Stimulated activated naive CD4-positive, alpha-beta T cell treated with Interleukin-2 at 50 U/mL for 16 hours (primary cell): ENCODE data around the gene CEP295NL.
"Not testable (repeated sequence)": the region's sequence is repeated elsewhere in the genome, so short reads cannot be mapped to it uniquely, and the experiment has no call there.

Experiments used
- DNase-seq: peaks from one replicate; lab custom pipeline; 2025; lab: John Stamatoyannopoulos, UW

CEP295NL gene

GRCh38 chr17:78905116-78905515, 2.1 kb upstream of the CEP295NL start:
- DNase-seq: no peak

- DNase-seq: no peak
Observed at GRCh38 chr17:78904371-78904770, 1.4 kb upstream of the CEP295NL start.

- DNase-seq: not testable (repeated sequence)
Observed at GRCh38 chr17:78902231-78902630, 770 bp downstream of the CEP295NL start.

GRCh38 chr17:78901806-78902205, 1.2 kb downstream of the CEP295NL start:
- no peak for DNase-seq

GRCh38 chr17:78900816-78901215, 2.2 kb downstream of the CEP295NL start:
- no peak for DNase-seq

GRCh38 chr17:78899361-78900260, 3.4 kb downstream of the CEP295NL start:
- DNase-seq: no peak

GRCh38 chr17:78898947-78899346, 4.1 kb downstream of the CEP295NL start:
- DNase-seq: no peak

- DNase-seq: no peak
Observed at GRCh38 chr17:78898075-78898836, 4.7 kb downstream of the CEP295NL start.

- DNase-seq: no peak
Observed at GRCh38 chr17:78897664-78898047, 5.3 kb downstream of the CEP295NL start.

- no peak for DNase-seq
Observed at GRCh38 chr17:78896834-78897663, 6.0 kb downstream of the CEP295NL start.

- no peak for DNase-seq
Observed at GRCh38 chr17:78896091-78896833, 6.7 kb downstream of the CEP295NL start.

GRCh38 chr17:78895322-78895721, 7.7 kb downstream of the CEP295NL start:
- DNase-seq: no peak

GRCh38 chr17:78893684-78894083, 9.3 kb downstream of the CEP295NL start:
- no peak for DNase-seq

GRCh38 chr17:78892936-78893379, 10.0 kb downstream of the CEP295NL start:
- no peak for DNase-seq

- DNase-seq: no peak
Observed at GRCh38 chr17:78892520-78892919, 10.5 kb downstream of the CEP295NL start.

- DNase-seq: no peak
Observed at GRCh38 chr17:78892062-78892456, 10.9 kb downstream of the CEP295NL start.

GRCh38 chr17:78891406-78892061, 11.5 kb downstream of the CEP295NL start:
- DNase-seq: no peak

- DNase-seq: peak; percentile 37
Observed at GRCh38 chr17:78890498-78890897, 12.5 kb downstream of the CEP295NL start.

- not testable (repeated sequence) for DNase-seq
Observed at GRCh38 chr17:78890096-78890495, 12.9 kb downstream of the CEP295NL start.

- DNase-seq: no peak
Observed at GRCh38 chr17:78889531-78889930, 13.5 kb downstream of the CEP295NL start.
